ENCODE data around the gene POR. TPM values are rescaled to one million over a fixed set of nuclear protein-coding genes. Genes with fewer than 3 reads are reported as not detected.

Gene POR
- total and polyA plus RNA-seq, 10 donors = 49.1 to 170 (median 117) TPM

DNA sequence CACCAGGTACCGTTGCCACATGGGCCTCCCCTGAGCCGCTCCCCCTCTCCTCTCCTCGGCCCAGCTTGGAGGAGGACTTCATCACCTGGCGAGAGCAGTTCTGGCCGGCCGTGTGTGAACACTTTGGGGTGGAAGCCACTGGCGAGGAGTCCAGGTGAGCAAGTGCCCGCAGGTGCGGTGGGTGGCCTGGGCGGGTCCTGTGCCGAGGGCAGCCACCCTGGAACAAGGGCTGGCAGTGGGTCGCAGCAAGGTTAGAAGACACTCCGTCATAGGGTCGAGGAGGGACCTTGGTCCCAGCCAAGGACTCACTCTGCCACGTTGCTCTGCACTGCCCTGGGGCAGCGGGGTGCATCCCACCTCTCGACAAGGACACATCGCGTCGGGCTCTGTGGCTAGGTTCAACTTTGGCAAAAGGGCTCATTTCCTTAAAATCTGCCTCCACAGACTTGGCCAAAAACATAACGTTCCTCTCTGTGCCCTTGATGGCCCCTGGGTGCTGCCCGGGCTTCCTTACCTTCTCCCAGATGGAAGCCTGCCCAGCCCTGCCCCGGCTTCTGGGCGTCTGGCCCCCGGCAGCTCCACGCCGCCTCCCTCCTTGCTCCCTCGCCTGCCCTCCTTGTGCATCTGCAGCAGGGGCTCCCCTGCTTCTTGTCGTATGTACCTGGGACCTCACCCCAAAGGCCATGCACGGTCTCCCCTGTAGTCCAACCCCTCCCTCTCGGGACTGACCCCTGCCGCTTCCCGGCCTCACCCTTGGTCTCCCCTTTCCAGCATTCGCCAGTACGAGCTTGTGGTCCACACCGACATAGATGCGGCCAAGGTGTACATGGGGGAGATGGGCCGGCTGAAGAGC is 66.7 kb downstream of the POR start:
- no peaks in the 10 kb centered on the region for H3K9me3 ChIP-seq
- peak overlapping the region in 1 of 8 donors; percentile 70 for H3K27ac ChIP-seq
- TF ChIP-seq POLR2AphosphoS5 (IDR thresholded peaks at IDR 0.05) (peak; percentile 8 to 52 (median 8)), POLR2A (IDR thresholded peaks at IDR 0.05) (no peak)
- TF ChIP-seq, protein P1, sequence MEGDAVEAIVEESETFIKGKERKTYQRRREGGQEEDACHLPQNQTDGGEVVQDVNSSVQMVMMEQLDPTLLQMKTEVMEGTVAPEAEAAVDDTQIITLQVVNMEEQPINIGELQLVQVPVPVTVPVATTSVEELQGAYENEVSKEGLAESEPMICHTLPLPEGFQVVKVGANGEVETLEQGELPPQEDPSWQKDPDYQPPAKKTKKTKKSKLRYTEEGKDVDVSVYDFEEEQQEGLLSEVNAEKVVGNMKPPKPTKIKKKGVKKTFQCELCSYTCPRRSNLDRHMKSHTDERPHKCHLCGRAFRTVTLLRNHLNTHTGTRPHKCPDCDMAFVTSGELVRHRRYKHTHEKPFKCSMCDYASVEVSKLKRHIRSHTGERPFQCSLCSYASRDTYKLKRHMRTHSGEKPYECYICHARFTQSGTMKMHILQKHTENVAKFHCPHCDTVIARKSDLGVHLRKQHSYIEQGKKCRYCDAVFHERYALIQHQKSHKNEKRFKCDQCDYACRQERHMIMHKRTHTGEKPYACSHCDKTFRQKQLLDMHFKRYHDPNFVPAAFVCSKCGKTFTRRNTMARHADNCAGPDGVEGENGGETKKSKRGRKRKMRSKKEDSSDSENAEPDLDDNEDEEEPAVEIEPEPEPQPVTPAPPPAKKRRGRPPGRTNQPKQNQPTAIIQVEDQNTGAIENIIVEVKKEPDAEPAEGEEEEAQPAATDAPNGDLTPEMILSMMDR (IDR thresholded peaks at IDR 0.05 in 8 of 11, conservative IDR thresholded peaks at IDR 0.05 in 3 of 11) = no peak
- peaks cover 4 to 100% (median 76%) of the 10 kb centered on the region in 6 donors for H3K36me3 ChIP-seq
- H3K4me3 ChIP-seq = no peak overlapping the region
- peaks cover 0 to 41% (median 21%) of the 10 kb centered on the region in 6 donors for H3K4me1 ChIP-seq
- intact Hi-C loops (cut with DNase I; ENCODE audit: low total_unique reads) = no loop called here
- peak; percentile 73 for DNase-seq
- H3K27me3 ChIP-seq (replicated peaks in 1 of 7) = no peaks in the 10 kb centered on the region
- 83 to 90% (median 86%) methylated on average over 34 to 38 of the region's 38 CpGs for WGBS, 5 donors

DNA sequence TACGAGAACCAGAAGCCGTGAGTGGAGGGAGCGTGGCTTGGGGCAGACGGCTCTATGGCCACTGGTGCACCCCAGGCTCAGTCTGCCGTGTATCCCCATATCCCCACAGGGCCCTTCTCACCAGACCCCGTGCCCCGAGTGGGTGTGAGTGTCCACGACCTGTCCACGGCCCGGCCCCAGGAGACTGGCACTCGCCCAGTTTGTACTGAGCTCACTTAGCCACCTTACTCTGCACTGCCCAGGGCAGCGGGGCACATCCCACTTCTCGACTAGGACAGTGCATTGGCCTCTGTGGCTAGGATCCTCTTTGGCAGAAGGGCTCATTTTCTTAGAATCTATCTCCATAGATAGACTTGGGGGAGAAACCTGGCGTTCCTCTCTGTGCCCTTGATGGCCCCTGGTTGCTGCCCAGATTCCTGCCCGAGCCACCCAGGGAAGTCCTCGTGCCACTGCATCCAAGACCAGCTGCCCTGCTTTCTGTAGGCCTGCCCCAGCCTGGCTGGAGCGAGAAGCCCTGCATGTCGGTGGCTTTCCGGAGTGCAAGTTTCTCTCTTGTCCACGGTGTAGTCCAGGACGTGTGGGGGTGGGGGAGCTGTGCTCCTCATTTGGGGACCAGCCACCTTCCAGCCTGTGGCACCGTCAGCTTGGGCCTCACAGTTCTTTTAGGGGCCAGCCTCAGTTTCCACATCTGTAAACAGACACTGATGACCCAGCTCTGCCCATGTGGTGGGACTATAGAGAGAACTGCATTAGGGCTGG is 67.5 kb downstream of the POR start:
- Histone ChIP-seq H3K9me3 (no peaks in the 10 kb centered on the region), H3K4me3 (no peak overlapping the region), H3K36me3 (peaks cover 5 to 100% (median 80%) of the 10 kb centered on the region in 6 donors), H3K4me1 (peaks cover 0 to 42% (median 21%) of the 10 kb centered on the region in 6 donors), H3K27ac (no peak overlapping the region), H3K27me3 (replicated peaks in 1 of 7) (no peaks in the 10 kb centered on the region)
- TF ChIP-seq, protein P1 (IDR thresholded peaks at IDR 0.05 in 8 of 11, conservative IDR thresholded peaks at IDR 0.05 in 3 of 11) = no peak
- peak in 2 of 3 donors; percentile 3 to 63 for TF ChIP-seq POLR2AphosphoS5 (IDR thresholded peaks at IDR 0.05)
- DNase-seq = peak; percentile 56
- intact Hi-C loops (cut with DNase I; ENCODE audit: low total_unique reads) = no loop called here
- WGBS, 5 donors = 89 to 95% (median 91%) methylated on average over 13 to 22 of the region's 22 CpGs

DNA sequence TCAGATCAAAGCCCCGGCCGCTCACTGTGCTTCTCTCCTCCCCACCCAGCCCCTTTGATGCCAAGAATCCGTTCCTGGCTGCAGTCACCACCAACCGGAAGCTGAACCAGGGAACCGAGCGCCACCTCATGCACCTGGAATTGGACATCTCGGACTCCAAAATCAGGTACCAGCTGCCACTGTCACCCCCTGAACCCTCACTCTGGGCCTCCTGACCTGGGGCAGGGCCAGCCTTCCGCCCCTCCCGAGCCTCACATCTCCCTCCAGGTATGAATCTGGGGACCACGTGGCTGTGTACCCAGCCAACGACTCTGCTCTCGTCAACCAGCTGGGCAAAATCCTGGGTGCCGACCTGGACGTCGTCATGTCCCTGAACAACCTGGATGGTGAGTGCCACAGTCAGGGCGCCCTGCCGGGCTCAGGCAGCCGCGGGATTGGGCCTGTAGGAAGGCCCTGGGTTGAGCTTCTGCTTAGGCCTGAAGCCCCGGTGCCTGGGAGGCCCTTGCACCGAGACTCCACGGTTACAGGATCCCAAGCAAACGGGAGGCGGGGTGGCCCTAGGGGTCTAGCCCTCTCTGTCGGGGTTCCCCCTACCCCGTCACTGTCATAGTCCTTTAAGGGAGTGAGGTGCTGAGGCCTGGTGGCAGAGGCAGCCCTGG is 68.6 kb downstream of the POR start:
- H3K27ac ChIP-seq = no peak overlapping the region
- no peaks in the 10 kb centered on the region for H3K27me3 ChIP-seq (replicated peaks in 1 of 7)
- no peak for TF ChIP-seq POLR2A (IDR thresholded peaks at IDR 0.05)
- TF ChIP-seq, protein P1 (IDR thresholded peaks at IDR 0.05 in 8 of 11, conservative IDR thresholded peaks at IDR 0.05 in 3 of 11) = no peak
- TF ChIP-seq POLR2AphosphoS5 (IDR thresholded peaks at IDR 0.05) = no peak
- intact Hi-C loops (cut with DNase I; ENCODE audit: low total_unique reads) = no loop called here
- WGBS, 5 donors = 89 to 98% (median 95%) methylated on average over 18 to 26 of the region's 26 CpGs
- no peaks in the 10 kb centered on the region for H3K9me3 ChIP-seq
- H3K4me1 ChIP-seq = peaks cover 0 to 51% (median 21%) of the 10 kb centered on the region in 6 donors
- H3K36me3 ChIP-seq = peaks cover 5 to 98% (median 86%) of the 10 kb centered on the region in 6 donors
- peak; percentile 40 for DNase-seq
- no peak overlapping the region for H3K4me3 ChIP-seq
